Mucosa of rectum (tissue), 2 donors: ENCODE measurements around the gene KIF1A.
"Not testable (repeated sequence)": the region's sequence is repeated elsewhere in the genome, so short reads cannot be mapped to it uniquely, and the experiment has no call there.

Experiments
- H3K27ac ChIP-seq, 2 donors: one replicate each; pipeline ENCODE4 v1.7.0; 2013; ENCODE audit warnings: inconsistent platforms in 2 of 2, low read depth in 2 of 2, low read length in 2 of 2
- H3K27me3 ChIP-seq, 2 donors: one replicate each; pipeline ENCODE4 v1.7.0; 2013; ENCODE audit warnings: low read length in 2 of 2; ENCODE audit not compliant: control insufficient read depth in 2 of 2, insufficient read depth in 2 of 2
- H3K36me3 ChIP-seq, 2 donors: one replicate each; pipeline ENCODE4 v1.7.0; 2013; ENCODE audit warnings: low read length in 2 of 2; ENCODE audit not compliant: control insufficient read depth in 2 of 2, insufficient read depth in 2 of 2
- H3K4me1 ChIP-seq, 2 donors: one replicate each; pipeline ENCODE4 v1.7.0; 2013; ENCODE audit warnings: low read length in 2 of 2, mild to moderate bottlenecking in 1 of 2; ENCODE audit not compliant: control insufficient read depth in 2 of 2, insufficient read depth in 2 of 2
- H3K4me3 ChIP-seq, 2 donors: one replicate each; pipeline ENCODE4 v1.7.0; 2013; ENCODE audit warnings: low read length in 2 of 2
- H3K9ac ChIP-seq, 2 donors: one replicate each; pipeline ENCODE4 v1.7.0; 2013; ENCODE audit warnings: low read length in 2 of 2, low read depth in 1 of 2, mild to moderate bottlenecking in 1 of 2
- H3K9me3 ChIP-seq, 2 donors: one replicate each; pipeline ENCODE4 v1.7.0; 2013; ENCODE audit warnings: low read length in 2 of 2; ENCODE audit not compliant: control insufficient read depth in 2 of 2
- donor health status: healthy.
- donor health status: Normal muscosa, but diverticular disease.

Gene KIF1A

DNA sequence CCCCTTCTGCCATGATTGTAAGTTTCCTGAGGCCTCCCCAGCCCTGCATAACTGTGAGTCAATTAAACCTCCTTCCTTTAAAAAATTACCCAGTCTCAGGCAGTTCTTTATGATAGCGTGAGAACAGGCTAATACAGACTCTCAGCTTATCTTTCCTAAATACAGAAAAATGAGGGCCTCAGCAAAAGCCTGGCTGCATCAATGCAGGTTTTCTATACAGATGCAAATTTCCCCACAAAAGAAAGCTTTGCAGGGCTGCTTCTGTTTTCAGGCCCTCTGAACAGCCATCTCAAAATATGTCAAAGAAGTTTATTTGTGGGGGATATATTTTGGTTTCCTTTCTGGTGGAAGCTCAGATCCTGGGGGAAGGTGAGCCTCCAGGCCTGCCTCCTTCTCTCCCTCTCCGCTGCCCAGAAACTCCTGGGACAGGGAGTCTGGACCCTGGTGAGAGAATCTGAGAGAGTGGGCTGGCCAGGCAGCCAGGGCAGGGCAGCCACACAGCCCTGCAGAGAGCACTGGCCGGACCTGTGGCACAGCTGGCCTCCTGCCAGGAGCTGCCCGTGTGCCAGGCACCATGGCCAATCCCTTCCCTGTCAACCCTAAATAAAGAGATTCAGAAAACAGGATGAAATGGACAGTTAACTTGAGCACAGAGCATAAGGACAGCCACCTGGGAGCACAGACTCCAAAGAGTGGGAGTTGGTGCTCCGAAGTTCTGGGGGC is 27.0 kb upstream of the KIF1A start:
- H3K4me3 ChIP-seq, result no peak overlapping the region

GRCh38 chr2:240846309-240846708 is 26.3 kb upstream of the KIF1A start:
- not testable (repeated sequence) for H3K9ac ChIP-seq, H3K27me3 ChIP-seq, H3K36me3 ChIP-seq, H3K27ac ChIP-seq, H3K9me3 ChIP-seq, H3K4me3 ChIP-seq
- peaks cover 7 to 11% of the 10 kb centered on the region in 2 donors for H3K4me1 ChIP-seq

More for the DNA sequence above, 27.0 kb upstream of the KIF1A start:
- peaks cover 13 to 15% of the 10 kb centered on the region in 2 donors for H3K4me1 ChIP-seq
- no peaks in the 10 kb centered on the region for H3K9me3 ChIP-seq
- no peaks in the 10 kb centered on the region for H3K36me3 ChIP-seq
- no peaks in the 10 kb centered on the region for H3K27me3 ChIP-seq
- H3K9ac ChIP-seq, result no peak overlapping the region
- no peak overlapping the region for H3K27ac ChIP-seq

DNA sequence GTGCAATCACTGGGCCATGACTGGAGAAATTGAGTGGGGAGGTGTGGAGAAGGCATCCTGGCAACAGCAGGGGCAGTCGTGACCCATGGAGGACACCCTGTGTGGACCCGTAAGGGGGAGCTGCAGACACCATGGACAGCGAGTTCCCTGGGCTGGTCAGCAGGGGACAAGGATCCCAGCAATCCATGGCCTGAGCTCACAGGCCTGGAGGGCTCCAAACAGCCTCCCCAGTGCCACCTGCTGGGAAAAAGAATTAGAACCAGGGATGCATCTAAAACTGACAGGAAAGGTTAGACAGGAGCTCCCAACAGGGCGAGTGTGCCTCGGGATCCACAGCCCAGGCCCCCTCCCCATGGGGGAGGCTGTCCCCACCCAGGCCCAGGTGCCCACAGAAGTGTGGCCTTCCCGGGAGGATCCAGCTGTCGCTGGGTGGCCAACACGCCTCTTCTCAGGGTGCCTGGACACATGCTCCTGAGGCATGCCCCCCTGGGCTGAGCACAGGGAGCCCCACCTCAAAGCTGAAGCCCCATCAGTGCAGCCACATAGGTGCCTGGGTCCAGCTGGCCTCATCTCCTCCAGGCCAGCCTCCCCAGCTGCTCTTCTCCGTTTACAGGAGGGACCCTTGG is 20.5 kb upstream of the KIF1A start:
- Histone ChIP-seq H3K27ac (no peak overlapping the region), H3K4me1 (peaks cover 0 to 2% of the 10 kb centered on the region in 2 donors), H3K27me3 (peaks cover 0 to 5% of the 10 kb centered on the region in 2 donors), H3K4me3 (no peak overlapping the region), H3K36me3 (no peaks in the 10 kb centered on the region), H3K9me3 (no peaks in the 10 kb centered on the region), H3K9ac (no peak overlapping the region)

DNA sequence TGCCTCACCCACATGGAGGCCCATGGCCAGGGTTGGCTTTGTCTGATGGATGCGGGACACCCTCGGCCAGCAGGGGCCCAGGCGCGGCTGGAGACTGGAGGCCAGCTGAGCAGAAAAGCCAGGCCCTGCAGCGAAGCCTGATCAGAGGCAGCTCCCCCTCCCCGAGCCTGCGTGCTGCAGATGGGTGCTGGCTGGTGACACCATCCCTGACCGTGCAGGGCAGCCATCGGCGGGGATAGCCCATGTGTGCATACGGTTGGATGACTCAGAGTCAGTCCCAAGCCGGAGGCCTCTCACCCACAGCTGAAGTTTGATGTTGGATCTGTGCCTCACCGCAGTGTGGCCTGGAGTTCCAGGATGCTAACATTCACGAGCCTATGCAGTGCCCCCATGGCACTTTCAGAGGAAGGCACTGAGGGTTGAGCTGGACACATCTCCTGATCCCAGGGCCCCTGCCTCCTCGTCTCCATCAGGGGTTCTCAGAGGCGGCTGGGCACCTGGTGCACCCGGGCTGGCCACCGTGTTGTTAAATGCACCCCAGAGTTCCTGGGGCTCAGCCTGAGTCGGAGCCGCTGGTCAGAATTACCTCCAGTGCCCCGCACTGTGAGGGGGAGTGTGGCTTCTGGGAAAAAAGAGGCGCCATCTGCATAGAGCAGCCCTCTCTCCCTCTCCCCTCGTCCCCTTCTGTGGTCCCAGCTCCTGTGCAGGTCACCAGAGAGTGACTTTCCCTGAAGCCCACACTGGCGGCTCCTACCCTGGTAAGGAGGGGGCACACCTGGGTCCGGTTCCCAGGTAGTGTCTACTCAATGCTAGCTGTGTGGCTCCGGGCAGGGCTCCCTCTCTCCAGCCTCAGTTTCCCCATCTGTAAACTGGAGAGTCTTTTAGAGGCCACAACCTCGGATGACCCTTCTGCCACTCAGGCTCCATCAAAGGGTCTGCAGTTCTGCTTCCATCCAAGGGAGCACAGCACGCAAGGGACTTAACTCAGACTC is 19.4 kb upstream of the KIF1A start:
- H3K9ac ChIP-seq, result no peak overlapping the region
- H3K4me1 ChIP-seq, result peaks cover 0 to 2% of the 10 kb centered on the region in 2 donors
- H3K36me3 ChIP-seq, result no peaks in the 10 kb centered on the region
- no peak overlapping the region for H3K27ac ChIP-seq
- H3K4me3 ChIP-seq, result no peak overlapping the region
- no peaks in the 10 kb centered on the region for H3K9me3 ChIP-seq
- H3K27me3 ChIP-seq, result peaks cover 0 to 5% of the 10 kb centered on the region in 2 donors

GRCh38 chr2:240837621-240838020 is 17.6 kb upstream of the KIF1A start:
- H3K9me3 ChIP-seq, result no peaks in the 10 kb centered on the region
- H3K27ac ChIP-seq, result no peak overlapping the region
- H3K9ac ChIP-seq, result no peak overlapping the region
- H3K4me3 ChIP-seq, result no peak overlapping the region
- H3K36me3 ChIP-seq, result no peaks in the 10 kb centered on the region
- H3K4me1 ChIP-seq, result peaks cover 0 to 2% of the 10 kb centered on the region in 2 donors
- H3K27me3 ChIP-seq, result peaks cover 0 to 5% of the 10 kb centered on the region in 2 donors

GRCh38 chr2:240836781-240837467 is 16.9 kb upstream of the KIF1A start:
- Histone ChIP-seq H3K27me3 (peaks cover 0 to 5% of the 10 kb centered on the region in 2 donors), H3K36me3 (no peaks in the 10 kb centered on the region), H3K27ac (no peak overlapping the region), H3K4me1 (peaks cover 0 to 2% of the 10 kb centered on the region in 2 donors), H3K9ac (no peak overlapping the region), H3K4me3 (no peak overlapping the region), H3K9me3 (no peaks in the 10 kb centered on the region)

DNA sequence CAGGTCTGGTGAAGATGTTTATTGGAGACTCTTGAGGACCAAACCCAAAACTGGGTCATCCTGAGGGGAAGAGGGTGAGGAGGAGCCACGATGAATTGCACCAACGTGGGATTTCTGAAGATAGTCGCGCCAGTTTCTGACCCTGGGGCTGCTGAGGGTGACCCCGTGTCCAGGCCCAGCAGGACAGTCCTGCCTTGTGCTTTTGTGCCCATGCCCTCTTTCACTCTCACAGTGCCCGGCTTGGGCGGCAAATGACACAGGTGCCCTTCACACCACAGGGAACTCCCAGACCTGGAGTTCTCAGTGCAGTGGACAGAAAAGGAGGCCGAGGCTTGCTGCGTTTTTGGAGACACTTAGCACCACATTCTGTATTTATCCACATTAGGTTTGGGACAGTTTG is 15.5 kb upstream of the KIF1A start:
- Histone ChIP-seq H3K27ac (no peak overlapping the region), H3K9ac (no peak overlapping the region), H3K4me3 (no peak overlapping the region), H3K27me3 (peaks cover 4 to 7% of the 10 kb centered on the region in 2 donors), H3K4me1 (peaks cover 4 to 7% of the 10 kb centered on the region in 2 donors), H3K9me3 (no peaks in the 10 kb centered on the region), H3K36me3 (no peaks in the 10 kb centered on the region)

- no peak overlapping the region for H3K9ac ChIP-seq
- peaks cover 4 to 7% of the 10 kb centered on the region in 2 donors for H3K4me1 ChIP-seq
- H3K27me3 ChIP-seq, result peaks cover 4 to 14% of the 10 kb centered on the region in 2 donors
- H3K27ac ChIP-seq, result no peak overlapping the region
- H3K9me3 ChIP-seq, result no peaks in the 10 kb centered on the region
- H3K36me3 ChIP-seq, result no peaks in the 10 kb centered on the region
- H3K4me3 ChIP-seq, result no peak overlapping the region
Measured at GRCh38 chr2:240834377-240834975, 14.5 kb upstream of the KIF1A start.

- Histone ChIP-seq H3K9me3 (no peaks in the 10 kb centered on the region), H3K4me1 (peaks cover 4 to 7% of the 10 kb centered on the region in 2 donors), H3K4me3 (no peak overlapping the region), H3K9ac (no peak overlapping the region), H3K27ac (no peak overlapping the region), H3K36me3 (no peaks in the 10 kb centered on the region), H3K27me3 (peaks cover 4 to 14% of the 10 kb centered on the region in 2 donors)
Measured at GRCh38 chr2:240833724-240834285, 13.8 kb upstream of the KIF1A start.
